A549 (cell line): ENCODE data around the gene SURF1. TPM values are rescaled to one million over a fixed set of nuclear protein-coding genes. Genes with fewer than 3 reads are reported as not detected.
"Not testable (repeated sequence)": the region's sequence is repeated elsewhere in the genome, so short reads cannot be mapped to it uniquely, and the experiment has no call there.

Experiments used
- ATAC-seq, 2 experiments: fragments of 200-7000 bp in 1 of 2; fragments of >200 bp in 1 of 2; cut with Nextera tagmentation in 1 of 2; cut with Tn5 transposase in 1 of 2; 3 replicates each; pipeline versions ENCODE4 v1.8.0 to v1.9.1; 2018 to 2020; ENCODE audit warnings: mild to moderate bottlenecking in 1 of 2, moderate library complexity in 1 of 2
- CTCF ChIA-PET: fragments of 300-600 bp; sonication (Branson Sonifier 250); formaldehyde crosslinking; extraction: SDS; loops from one replicate; lab custom pipeline; 2021; ENCODE audit warnings: antibody characterized with exemption, inconsistent platforms; lab: Yijun Ruan, JAX
- POLR2A ChIA-PET: fragments of 350-600 bp; formaldehyde crosslinking; extraction: SDS; loops from one replicate; lab custom pipeline; 2021; ENCODE audit warnings: antibody characterized with exemption, inconsistent platforms; lab: Yijun Ruan, JAX
- DNase-seq, 2 experiments: peaks; one replicate each; pipeline versions ENCODE4 v3.0.0 to v3.0.0-alpha.2; 2011 to 2016; ENCODE audit warnings: low read depth in 1 of 2, low spot score in 1 of 2
- FAIRE-seq: peaks from 2 replicates; lab custom pipeline; 2011; peaks lifted over from hg19 to GRCh38; lab: Jason Lieb, UNC
- H3K27ac ChIP-seq, 2 experiments: fragments of >200 bp; sonication (Bioruptor Twin); formaldehyde crosslinking; 3 replicates each; pipeline ENCODE4 v1.5.1; 2016 to 2017
- H3K4me1 ChIP-seq: fragments of >200 bp; sonication (Bioruptor Twin); formaldehyde crosslinking; 3 replicates; pipeline ENCODE4 v1.6.1; 2016
- H3K4me2 ChIP-seq: fragments of >200 bp; sonication (Bioruptor Twin); formaldehyde crosslinking; 3 replicates; pipeline ENCODE4 v1.6.1; 2016
- H3K4me3 ChIP-seq: fragments of >200 bp; sonication (Bioruptor Twin); formaldehyde crosslinking; 3 replicates; pipeline ENCODE4 v1.5.1; 2016
- H3K9me3 ChIP-seq: fragments of >200 bp; sonication (Bioruptor Twin); formaldehyde crosslinking; 3 replicates; pipeline ENCODE4 v1.6.1; 2016
- BCL3 ChIP-seq: fragments of >200 bp; sonication (Bioruptor Twin); formaldehyde crosslinking; IDR thresholded peaks from 3 replicates; pipeline ENCODE4 v1.6.1; 2016
- CTCF ChIP-seq: fragments of >200 bp; sonication (Bioruptor Twin); formaldehyde crosslinking; IDR thresholded peaks from 3 replicates; pipeline ENCODE4 v1.5.1; 2016
- HOXA7 ChIP-seq: fragments of 250-450 bp; sonication (Bioruptor Pico); IDR thresholded peaks from 2 replicates; pipeline ENCODE4 v1.5.0; 2020; ENCODE audit warnings: mild to moderate bottlenecking, moderate library complexity
- JUNB ChIP-seq: fragments of >200 bp; sonication (Bioruptor Twin); formaldehyde crosslinking; IDR thresholded peaks from 2 replicates; pipeline ENCODE4 v1.6.1; 2016
- POLR2A ChIP-seq: IDR thresholded peaks from 2 replicates; pipeline ENCODE4 v1.6.1; 2012; ENCODE audit warnings: mild to moderate bottlenecking, low read length
- RAD21 ChIP-seq, 2 experiments: fragments of >200 bp in 1 of 2; sonication (Bioruptor Twin) in 1 of 2; formaldehyde crosslinking in 1 of 2; IDR thresholded peaks in 1 of 2; conservative IDR thresholded peaks in 1 of 2; 2 replicates in 1 of 2; 3 replicates in 1 of 2; pipeline ENCODE4 v1.6.1; 2012 to 2018; ENCODE audit warnings: inconsistent platforms in 1 of 2
- RFX5 ChIP-seq: fragments of 450-650 bp; IDR thresholded peaks from 2 replicates; pipeline ENCODE4 v1.7.1; 2014; ENCODE audit warnings: antibody characterized with exemption, mild to moderate bottlenecking, moderate library complexity
- SMC3 ChIP-seq: fragments of >200 bp; sonication (Bioruptor Twin); formaldehyde crosslinking; IDR thresholded peaks from 3 replicates; pipeline ENCODE4 v1.6.1; 2018; ENCODE audit warnings: inconsistent platforms
- SREBF2 ChIP-seq: fragments of 450-650 bp; IDR thresholded peaks from 2 replicates; pipeline ENCODE4 v1.6.1; 2014; ENCODE audit warnings: mild to moderate bottlenecking, moderate library complexity
- WGBS: methylation state at CpG from one replicate; pipeline ENCODE4 v1.1.6; 2017; ENCODE audit errors: missing lambda C conversion rate; 5-methylcytosine and 5-hydroxymethylcytosine counted together
- polyA plus RNA-seq, 4 experiments: library from polyadenylated mRNA; depleted of rRNA in 3 of 4; stranded (reverse); fragments of >200 nt; fragmentation: RNase III in 1 of 4; extraction: RNeasy Plus Mini Kit Qiagen cat#74134 plus additional on column Dnase treatment in 1 of 4; gene quantifications; 2 replicates in 3 of 4; 3 replicates in 1 of 4; pipeline ENCODE4 v1.2.3, GENCODE V29; 2011 to 2017

Gene SURF1
- polyA plus RNA-seq, 2 of the 4 experiments (the other 2 are of a cell fraction), result 28.6 to 47.5 TPM

- peak in 1 of 2 experiments; percentile 51 for DNase-seq
- not testable (repeated sequence) for FAIRE-seq, H3K27ac ChIP-seq, H3K4me2 ChIP-seq, H3K4me1 ChIP-seq, H3K4me3 ChIP-seq, H3K9me3 ChIP-seq
- 45% methylated on average over 21 of the region's 21 CpGs for WGBS
- ChIA-PET POLR2A (interaction anchor here (0.9 to 1.5 kb wide), 2 partner anchors 18 to 91 kb away, joined by 4 to 6 read pairs; partner anchors contain the start of genes MED22 and RPL7A), CTCF (interaction anchor here (0.6 to 6.5 kb wide), 21 partner anchors 9 to 957 kb away, joined by 3 to 82 read pairs (median 4); partner anchors contain the start of genes MED22 and RPL7A)
- TF ChIP-seq RAD21 (conservative IDR thresholded peaks at IDR 0.05 in 1 of 2, IDR thresholded peaks at IDR 0.05 in 1 of 2), result peak; percentile 60 to 66
- TF ChIP-seq HOXA7, result 0 out of 2 replicates have a peak, but pooled peaks have one; percentile 48
- peak; percentile 63 for TF ChIP-seq CTCF
- peak; percentile 65 for TF ChIP-seq SMC3
- peak in 1 of 2 experiments; percentile 26; a peak in 1 of 6 replicates for ATAC-seq
These were observed 26.8 kb downstream of the SURF1 start for GRCh38 chr9:133329306-133330156.

- Histone ChIP-seq H3K4me2 (no peak overlapping the region), H3K4me1 (no peaks in the 10 kb centered on the region), H3K4me3 (no peak overlapping the region), H3K9me3 (0 out of 3 replicates have a peak, but pooled peaks cover 5% of the 10 kb centered on the region), H3K27ac (no peak overlapping the region)
- ChIA-PET POLR2A (no interaction called here), CTCF (interaction anchor here (4.7 to 6.5 kb wide), 2 partner anchors 89 to 140 kb away, joined by 16 to 82 read pairs; no protein-coding TSS in a partner anchor)
- TF ChIP-seq SREBF2 (no peak), RFX5 (no peak), CTCF (no peak), BCL3 (no peak), POLR2A (no peak), JUNB (no peak)
- peak in 1 of 2 experiments; percentile 17; a peak in 2 of 6 replicates for ATAC-seq
- 76% methylated on average over 10 of the region's 10 CpGs for WGBS
- FAIRE-seq, result no peak
- DNase-seq, result no peak
These were observed 28.3 kb downstream of the SURF1 start for GRCh38 chr9:133327834-133328484.

GRCh38 chr9:133327021-133327420 is 29.3 kb downstream of the SURF1 start:
- not testable (repeated sequence) for H3K9me3 ChIP-seq, H3K4me2 ChIP-seq, FAIRE-seq, H3K27ac ChIP-seq, H3K4me3 ChIP-seq, ATAC-seq, H3K4me1 ChIP-seq, DNase-seq
- POLR2A ChIA-PET, result interaction anchor here (0.8 kb wide), 1 partner anchor 12 kb away, joined by 3 read pairs; no protein-coding TSS in a partner anchor
- CTCF ChIA-PET, result interaction anchor here (4.7 to 6.5 kb wide), 2 partner anchors 88 to 139 kb away, joined by 16 to 82 read pairs; no protein-coding TSS in a partner anchor
- WGBS, result 35% methylated on average over 6 of the region's 6 CpGs
